ENCODE data around the gene ADORA2A.

The ADORA2A gene

GRCh38 chr22:24442352-24442744, 14.9 kb downstream of the ADORA2A start:
- Histone ChIP-seq H2AFZ (ENCODE audit: low read depth, low read length, severe bottlenecking) (no peak overlapping the region), H4K20me1 (ENCODE audit: low read depth, low read length) (no peaks in the 10 kb centered on the region), H3K79me2 (ENCODE audit: insufficient read depth, low read length) (0 out of 2 replicates have a peak, but pooled peaks cover 7% of the 10 kb centered on the region), H3K27ac (ENCODE audit: low read depth, low read length) (no peak overlapping the region), H3K4me3 (ENCODE audit: insufficient read depth, low read length, poor library complexity, severe bottlenecking) (no peak overlapping the region), H3K9me2 (replicated peaks; ENCODE audit: insufficient read depth, low read length) (no peaks in the 10 kb centered on the region), H3K27me3 (ENCODE audit: low read length) (no peaks in the 10 kb centered on the region), H3K9ac (ENCODE audit: low read length) (no peak overlapping the region), H3F3A (ENCODE audit: insufficient read depth) (peaks cover 9% of the 10 kb centered on the region), H3K4me2 (ENCODE audit: low read depth, low read length, poor library complexity, severe bottlenecking) (no peak overlapping the region), H3K9me3 (ENCODE audit: insufficient read depth, low read length) (no peaks in the 10 kb centered on the region), H3K36me3 (ENCODE audit: low read length) (no peaks in the 10 kb centered on the region)
- TF ChIP-seq CTCF (IDR thresholded peaks at IDR 0.05; ENCODE audit: insufficient read depth, low read length, poor library complexity, severe bottlenecking): no peak
- no peak for TF ChIP-seq EZH2phosphoT487 (conservative IDR thresholded peaks at IDR 0.05; ENCODE audit: low read length)

- Histone ChIP-seq H3F3A (ENCODE audit: insufficient read depth) (no peaks in the 10 kb centered on the region), H3K4me3 (ENCODE audit: insufficient read depth, low read length, poor library complexity, severe bottlenecking) (no peak overlapping the region), H2AFZ (ENCODE audit: low read depth, low read length, severe bottlenecking) (no peak overlapping the region), H3K27me3 (ENCODE audit: low read length) (no peaks in the 10 kb centered on the region), H3K9me2 (replicated peaks; ENCODE audit: insufficient read depth, low read length) (no peaks in the 10 kb centered on the region), H3K79me2 (ENCODE audit: insufficient read depth, low read length) (0 out of 2 replicates have a peak, but pooled peaks cover 1% of the 10 kb centered on the region), H4K20me1 (ENCODE audit: low read depth, low read length) (no peaks in the 10 kb centered on the region), H3K9ac (ENCODE audit: low read length) (no peak overlapping the region), H3K4me2 (ENCODE audit: low read depth, low read length, poor library complexity, severe bottlenecking) (no peak overlapping the region), H3K27ac (ENCODE audit: low read depth, low read length) (no peak overlapping the region), H3K9me3 (ENCODE audit: insufficient read depth, low read length) (no peaks in the 10 kb centered on the region), H3K36me3 (ENCODE audit: low read length) (no peaks in the 10 kb centered on the region)
- TF ChIP-seq CTCF (IDR thresholded peaks at IDR 0.05; ENCODE audit: insufficient read depth, low read length, poor library complexity, severe bottlenecking) (no peak), EZH2phosphoT487 (conservative IDR thresholded peaks at IDR 0.05; ENCODE audit: low read length) (no peak)
These were observed 16.3 kb downstream of the ADORA2A start for GRCh38 chr22:24443668-24444067.

- no peak for TF ChIP-seq EZH2phosphoT487 (conservative IDR thresholded peaks at IDR 0.05; ENCODE audit: low read length)
- TF ChIP-seq CTCF (IDR thresholded peaks at IDR 0.05; ENCODE audit: insufficient read depth, low read length, poor library complexity, severe bottlenecking): no peak
- Histone ChIP-seq H3K27me3 (ENCODE audit: low read length) (no peaks in the 10 kb centered on the region), H3K9me3 (ENCODE audit: insufficient read depth, low read length) (no peaks in the 10 kb centered on the region), H4K20me1 (ENCODE audit: low read depth, low read length) (no peaks in the 10 kb centered on the region), H2AFZ (ENCODE audit: low read depth, low read length, severe bottlenecking) (no peak overlapping the region), H3K9ac (ENCODE audit: low read length) (no peak overlapping the region), H3K27ac (ENCODE audit: low read depth, low read length) (no peak overlapping the region), H3K79me2 (ENCODE audit: insufficient read depth, low read length) (no peaks in the 10 kb centered on the region), H3K36me3 (ENCODE audit: low read length) (no peaks in the 10 kb centered on the region), H3K9me2 (replicated peaks; ENCODE audit: insufficient read depth, low read length) (no peaks in the 10 kb centered on the region), H3K4me2 (ENCODE audit: low read depth, low read length, poor library complexity, severe bottlenecking) (no peak overlapping the region), H3F3A (ENCODE audit: insufficient read depth) (no peaks in the 10 kb centered on the region), H3K4me3 (ENCODE audit: insufficient read depth, low read length, poor library complexity, severe bottlenecking) (no peak overlapping the region)
These were observed 16.9 kb downstream of the ADORA2A start for GRCh38 chr22:24444251-24444650.
